Measurements from ENCODE around the gene TFEB.

TFEB gene

DNA sequence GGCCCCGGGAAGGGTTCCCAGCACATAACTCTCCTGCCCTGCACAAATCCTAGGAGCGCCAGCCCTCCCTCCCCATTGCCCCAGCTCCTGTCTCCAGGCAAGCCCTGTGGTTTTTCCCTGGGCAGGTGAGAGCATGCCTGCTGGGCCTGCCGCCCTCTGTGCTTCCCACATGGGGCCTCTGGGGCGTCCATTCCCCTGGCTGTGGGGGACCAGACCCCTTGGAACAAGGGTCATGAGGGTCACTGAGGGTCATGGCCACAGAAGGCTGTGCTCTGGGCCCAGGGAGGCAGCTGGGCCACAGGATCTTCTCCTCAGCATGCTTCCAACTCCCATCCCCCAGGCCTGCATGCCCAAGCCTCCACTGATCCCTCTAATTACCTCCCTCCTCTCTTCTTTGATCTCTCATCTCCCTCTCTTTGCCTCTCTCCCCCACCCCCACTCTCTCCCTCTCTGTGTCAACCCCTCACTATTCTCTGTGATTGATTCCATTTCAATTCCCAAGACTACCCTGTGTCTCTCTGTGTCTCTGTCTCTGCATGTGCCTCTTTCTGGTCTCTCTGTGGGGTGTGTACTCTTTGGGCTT lies 91.0 kb downstream of the TFEB start:
- Histone ChIP-seq H3K4me1 (ENCODE audit: control insufficient read depth, insufficient read depth, low read length) (no peaks in the 10 kb centered on the region; the same call in 1 of the 2 replicates), H3K27ac (ENCODE audit: extremely low read depth, low read depth, low read length) (no peak overlapping the region), H3K36me3 (ENCODE audit: control insufficient read depth in 2 of 2, insufficient read depth in 1 of 2, low read length in 2 of 2) (no peaks in the 10 kb centered on the region), H3K9me3 (ENCODE audit: control insufficient read depth, insufficient read depth, low read depth, low read length) (no peaks in the 10 kb centered on the region), H3K4me3 (ENCODE audit: low read depth, low read length) (no peak overlapping the region)
- TF ChIP-seq WT1 (tag by site-specific recombination; IDR thresholded peaks at IDR 0.05) (peak; percentile 69), ZNF670 (tag by site-specific recombination; IDR thresholded peaks at IDR 0.05; ENCODE audit: low read depth) (no peak), EGR2 (tag by site-specific recombination; IDR thresholded peaks at IDR 0.05; ENCODE audit: low read depth) (peak; percentile 82), ZNF629 (tag by site-specific recombination; IDR thresholded peaks at IDR 0.05) (no peak), ZNF707 (tag by site-specific recombination; IDR thresholded peaks at IDR 0.05) (no peak), SP7 (tag by site-specific recombination; IDR thresholded peaks at IDR 0.05) (peak; percentile 73), REPIN1 (tag by site-specific recombination; IDR thresholded peaks at IDR 0.05; ENCODE audit: low read depth) (no peak), MEIS1 (CRISPR knock-in tag; IDR thresholded peaks at IDR 0.05; ENCODE audit: borderline replicate concordance) (no peak), ZBTB1 (tag by site-specific recombination; IDR thresholded peaks at IDR 0.05) (no peak), ZIC2 (tag by site-specific recombination; IDR thresholded peaks at IDR 0.05) (peak; percentile 97), GLIS1 (tag by site-specific recombination; IDR thresholded peaks at IDR 0.05) (peak; percentile 32; the same call in 1 of the 2 replicates), ZNF223 (tag by site-specific recombination; IDR thresholded peaks at IDR 0.05) (0 out of 2 replicates have a peak, but pooled peaks have one; percentile 14), ZNF548 (tag by site-specific recombination; IDR thresholded peaks at IDR 0.05) (no peak), ZNF292 (tag by site-specific recombination; IDR thresholded peaks at IDR 0.05; ENCODE audit: borderline replicate concordance, low read depth) (no peak), ZBTB48 (tag by site-specific recombination; IDR thresholded peaks at IDR 0.05) (no peak), ZNF561 (tag by site-specific recombination; IDR thresholded peaks at IDR 0.05; ENCODE audit: borderline replicate concordance) (no peak), ZNF248 (tag by site-specific recombination; IDR thresholded peaks at IDR 0.05) (no peak), ZNF701 (tag by site-specific recombination; IDR thresholded peaks at IDR 0.05) (0 out of 2 replicates have a peak, but pooled peaks have one; percentile 24), YY1 (tag by site-specific recombination; IDR thresholded peaks at IDR 0.05) (no peak), ZNF658 (tag by site-specific recombination; IDR thresholded peaks at IDR 0.05) (no peak), ZBTB17 (tag by site-specific recombination; IDR thresholded peaks at IDR 0.05) (0 out of 2 replicates have a peak, but pooled peaks have one; percentile 12), ZNF501 (tag by site-specific recombination; IDR thresholded peaks at IDR 0.05) (no peak), ZFHX2 (tag by site-specific recombination; conservative IDR thresholded peaks at IDR 0.05) (peak; percentile 49), BCL11B (tag by site-specific recombination; IDR thresholded peaks at IDR 0.05; ENCODE audit: low read depth) (no peak)
- TF ChIP-seq, protein P1, sequence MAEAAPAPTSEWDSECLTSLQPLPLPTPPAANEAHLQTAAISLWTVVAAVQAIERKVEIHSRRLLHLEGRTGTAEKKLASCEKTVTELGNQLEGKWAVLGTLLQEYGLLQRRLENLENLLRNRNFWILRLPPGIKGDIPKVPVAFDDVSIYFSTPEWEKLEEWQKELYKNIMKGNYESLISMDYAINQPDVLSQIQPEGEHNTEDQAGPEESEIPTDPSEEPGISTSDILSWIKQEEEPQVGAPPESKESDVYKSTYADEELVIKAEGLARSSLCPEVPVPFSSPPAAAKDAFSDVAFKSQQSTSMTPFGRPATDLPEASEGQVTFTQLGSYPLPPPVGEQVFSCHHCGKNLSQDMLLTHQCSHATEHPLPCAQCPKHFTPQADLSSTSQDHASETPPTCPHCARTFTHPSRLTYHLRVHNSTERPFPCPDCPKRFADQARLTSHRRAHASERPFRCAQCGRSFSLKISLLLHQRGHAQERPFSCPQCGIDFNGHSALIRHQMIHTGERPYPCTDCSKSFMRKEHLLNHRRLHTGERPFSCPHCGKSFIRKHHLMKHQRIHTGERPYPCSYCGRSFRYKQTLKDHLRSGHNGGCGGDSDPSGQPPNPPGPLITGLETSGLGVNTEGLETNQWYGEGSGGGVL (tag by site-specific recombination; IDR thresholded peaks at IDR 0.05): peak; percentile 90
- TF ChIP-seq, protein P2, sequence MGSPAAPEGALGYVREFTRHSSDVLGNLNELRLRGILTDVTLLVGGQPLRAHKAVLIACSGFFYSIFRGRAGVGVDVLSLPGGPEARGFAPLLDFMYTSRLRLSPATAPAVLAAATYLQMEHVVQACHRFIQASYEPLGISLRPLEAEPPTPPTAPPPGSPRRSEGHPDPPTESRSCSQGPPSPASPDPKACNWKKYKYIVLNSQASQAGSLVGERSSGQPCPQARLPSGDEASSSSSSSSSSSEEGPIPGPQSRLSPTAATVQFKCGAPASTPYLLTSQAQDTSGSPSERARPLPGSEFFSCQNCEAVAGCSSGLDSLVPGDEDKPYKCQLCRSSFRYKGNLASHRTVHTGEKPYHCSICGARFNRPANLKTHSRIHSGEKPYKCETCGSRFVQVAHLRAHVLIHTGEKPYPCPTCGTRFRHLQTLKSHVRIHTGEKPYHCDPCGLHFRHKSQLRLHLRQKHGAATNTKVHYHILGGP (tag by site-specific recombination; IDR thresholded peaks at IDR 0.05): no peak
- TF ChIP-seq, protein P3, sequence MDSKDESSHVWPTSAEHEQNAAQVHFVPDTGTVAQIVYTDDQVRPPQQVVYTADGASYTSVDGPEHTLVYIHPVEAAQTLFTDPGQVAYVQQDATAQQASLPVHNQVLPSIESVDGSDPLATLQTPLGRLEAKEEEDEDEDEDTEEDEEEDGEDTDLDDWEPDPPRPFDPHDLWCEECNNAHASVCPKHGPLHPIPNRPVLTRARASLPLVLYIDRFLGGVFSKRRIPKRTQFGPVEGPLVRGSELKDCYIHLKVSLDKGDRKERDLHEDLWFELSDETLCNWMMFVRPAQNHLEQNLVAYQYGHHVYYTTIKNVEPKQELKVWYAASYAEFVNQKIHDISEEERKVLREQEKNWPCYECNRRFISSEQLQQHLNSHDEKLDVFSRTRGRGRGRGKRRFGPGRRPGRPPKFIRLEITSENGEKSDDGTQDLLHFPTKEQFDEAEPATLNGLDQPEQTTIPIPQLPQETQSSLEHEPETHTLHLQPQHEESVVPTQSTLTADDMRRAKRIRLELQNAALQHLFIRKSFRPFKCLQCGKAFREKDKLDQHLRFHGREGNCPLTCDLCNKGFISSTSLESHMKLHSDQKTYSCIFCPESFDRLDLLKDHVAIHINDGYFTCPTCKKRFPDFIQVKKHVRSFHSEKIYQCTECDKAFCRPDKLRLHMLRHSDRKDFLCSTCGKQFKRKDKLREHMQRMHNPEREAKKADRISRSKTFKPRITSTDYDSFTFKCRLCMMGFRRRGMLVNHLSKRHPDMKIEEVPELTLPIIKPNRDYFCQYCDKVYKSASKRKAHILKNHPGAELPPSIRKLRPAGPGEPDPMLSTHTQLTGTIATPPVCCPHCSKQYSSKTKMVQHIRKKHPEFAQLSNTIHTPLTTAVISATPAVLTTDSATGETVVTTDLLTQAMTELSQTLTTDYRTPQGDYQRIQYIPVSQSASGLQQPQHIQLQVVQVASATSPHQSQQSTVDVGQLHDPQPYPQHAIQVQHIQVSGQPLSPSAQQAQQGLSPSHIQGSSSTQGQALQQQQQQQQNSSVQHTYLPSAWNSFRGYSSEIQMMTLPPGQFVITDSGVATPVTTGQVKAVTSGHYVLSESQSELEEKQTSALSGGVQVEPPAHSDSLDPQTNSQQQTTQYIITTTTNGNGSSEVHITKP (tag by site-specific recombination; IDR thresholded peaks at IDR 0.05): peak; percentile 67
- CTCF ChIA-PET: interaction anchor here (1.1 kb wide), 1 partner anchor 39 kb away, joined by 4 read pairs; no protein-coding TSS in a partner anchor
- POLR2A ChIA-PET: no interaction called here
